Posterior vena cava (tissue), 2 donors: Measurements from ENCODE around the gene ZDHHC9. TPM values are rescaled to one million over a fixed set of nuclear protein-coding genes. Genes with fewer than 3 reads are reported as not detected.

Source experiments
- DNase-seq: peaks from one replicate; pipeline ENCODE4 v3.0.0-alpha.2; 2020; ENCODE audit warnings: low spot score
- intact Hi-C, 2 donors: fragments of 100-400 bp; cut with DNase I; formaldehyde crosslinking; loops; one replicate each; pipeline versions ENCODE4 v1.14.1 to v1.14.2; 2022 to 2023
- total RNA-seq, 2 donors: library from RNA; stranded (reverse); fragmentation: NEBNext Ultra II Directional; extraction: Animal tissue kit (Norgen Biotek cat#: 25700); gene quantifications; one replicate each; pipeline ENCODE4 v1.2.1, GENCODE V29; 2021
- donor health status: DM: yes; HTN: yes; CAD: no.
- donor health status: DM: yes; HTN: yes; CAD: no.

ZDHHC9 gene
- total RNA-seq, 2 donors from 2014 or later = 23.0 to 23.7 TPM

GRCh38 chrX:129791961-129792570, 51.6 kb downstream of the ZDHHC9 start:
- DNase-seq = peak; percentile 41

GRCh38 chrX:129791336-129791735, 52.4 kb downstream of the ZDHHC9 start:
- intact Hi-C loops = no loop called here
- DNase-seq = no peak

More at GRCh38 chrX:129791961-129792570, 51.6 kb downstream of the ZDHHC9 start:
- intact Hi-C loops = no loop called here

- intact Hi-C loops = no loop called here
- no peak for DNase-seq
Measured at GRCh38 chrX:129790808-129791207, 52.9 kb downstream of the ZDHHC9 start.

- DNase-seq = no peak
- intact Hi-C loops = no loop called here
Measured at GRCh38 chrX:129790146-129790545, 53.5 kb downstream of the ZDHHC9 start.

DNA sequence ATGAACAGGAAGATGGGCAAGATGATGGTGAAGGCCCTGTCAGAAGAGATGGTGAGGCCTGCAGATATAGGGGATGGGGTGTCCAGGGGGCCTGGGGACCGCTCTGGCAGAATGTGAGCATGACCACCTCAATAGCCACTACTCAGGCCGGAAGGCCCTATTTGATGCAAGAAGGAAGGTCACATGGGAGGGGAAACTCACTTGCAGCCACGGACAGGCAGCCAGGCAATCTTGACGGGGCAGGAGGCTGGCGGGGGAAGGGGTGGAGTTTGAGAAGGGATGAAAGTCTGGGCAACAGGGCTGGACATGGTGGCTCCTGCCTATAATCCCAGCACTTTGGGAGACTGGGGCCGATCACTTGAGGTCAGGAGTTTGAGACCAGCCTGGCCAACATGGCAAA, 55.2 kb downstream of the ZDHHC9 start:
- intact Hi-C loops = no loop called here
- no peak for DNase-seq

DNA sequence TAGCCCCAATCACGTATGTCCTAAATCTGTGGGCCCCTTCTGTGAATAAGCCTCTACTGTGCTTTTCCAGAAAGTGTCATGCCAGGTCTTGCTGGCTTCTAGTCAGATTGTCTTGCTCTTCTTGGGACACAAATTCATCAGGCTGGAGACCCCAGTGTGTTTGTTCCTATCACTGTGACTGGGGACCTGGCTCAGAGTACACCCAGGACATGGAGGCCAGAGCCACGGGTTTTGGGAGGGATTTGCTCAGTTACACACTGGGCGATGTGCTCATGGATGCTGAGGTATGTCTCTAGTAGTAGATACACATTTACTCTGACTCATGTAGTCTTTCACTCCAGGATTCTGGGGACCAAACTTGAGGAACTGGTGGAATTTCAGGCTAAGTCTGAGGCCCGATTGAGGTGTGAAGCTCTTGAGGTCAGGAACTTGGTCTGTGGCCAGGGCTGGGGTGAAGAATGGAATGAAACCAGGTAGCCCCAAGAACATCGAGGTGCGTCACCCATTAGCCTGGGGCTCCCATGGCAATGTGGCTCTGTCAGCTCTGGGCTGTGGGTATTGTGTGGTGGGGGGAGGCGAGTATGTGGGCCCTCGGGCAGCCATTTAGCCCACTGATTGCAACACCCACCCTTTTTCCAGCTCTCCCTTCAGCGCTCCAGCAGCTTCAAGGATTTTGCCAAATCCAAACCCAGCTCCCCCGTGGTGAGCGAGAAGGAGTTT, 56.2 kb downstream of the ZDHHC9 start:
- DNase-seq = peak; percentile 50

GRCh38 chrX:129786210-129786651, 57.5 kb downstream of the ZDHHC9 start:
- DNase-seq = peak; percentile 31
- intact Hi-C loops = no loop called here

More for the DNA sequence above, 56.2 kb downstream of the ZDHHC9 start:
- intact Hi-C loops = loop anchor here in 1 of 2 donors (1.0 kb wide), 1 partner anchor 41 kb away; no protein-coding TSS in a partner anchor

DNA sequence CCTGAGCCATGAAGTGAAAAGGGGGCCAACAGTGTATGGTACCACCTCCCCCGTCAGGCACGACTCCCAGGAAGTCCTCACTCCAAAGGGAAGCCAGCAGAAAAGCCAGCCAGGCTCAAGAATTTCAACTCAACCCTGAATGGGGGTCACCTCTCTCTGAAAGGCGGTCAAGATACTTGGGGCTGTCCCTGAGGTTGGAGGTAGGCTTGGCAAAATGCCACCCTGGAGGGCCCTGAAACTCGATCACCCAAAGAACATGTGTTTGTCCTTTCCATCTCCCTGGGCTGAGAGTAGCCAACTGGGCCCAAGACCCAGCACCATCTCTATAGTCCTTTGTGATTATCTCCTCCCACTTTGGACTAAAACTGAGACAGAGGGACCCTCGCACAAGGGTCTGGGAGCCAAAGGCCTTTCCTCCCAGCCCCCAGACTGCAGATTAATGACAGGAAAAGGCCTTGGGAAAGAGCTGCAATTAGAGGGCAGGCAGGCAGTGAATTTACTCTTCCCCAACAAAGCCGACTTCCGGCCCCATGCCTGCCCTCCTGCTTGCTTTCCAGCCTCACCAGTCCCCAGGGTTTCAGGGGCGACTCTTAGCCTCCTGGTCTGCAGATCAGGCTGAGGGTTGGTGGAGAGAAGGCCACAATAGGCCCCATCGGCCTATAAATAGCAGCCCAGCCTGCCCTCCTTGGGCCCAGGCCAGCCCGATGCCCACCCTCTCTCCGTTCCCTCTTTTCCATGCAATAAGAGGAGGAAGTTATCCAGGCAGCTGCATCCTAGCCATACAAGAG, 58.3 kb downstream of the ZDHHC9 start:
- intact Hi-C loops = no loop called here
- DNase-seq = peak; percentile 46

GRCh38 chrX:129784371-129784770, 59.3 kb downstream of the ZDHHC9 start:
- intact Hi-C loops = no loop called here
- DNase-seq = no peak

DNA sequence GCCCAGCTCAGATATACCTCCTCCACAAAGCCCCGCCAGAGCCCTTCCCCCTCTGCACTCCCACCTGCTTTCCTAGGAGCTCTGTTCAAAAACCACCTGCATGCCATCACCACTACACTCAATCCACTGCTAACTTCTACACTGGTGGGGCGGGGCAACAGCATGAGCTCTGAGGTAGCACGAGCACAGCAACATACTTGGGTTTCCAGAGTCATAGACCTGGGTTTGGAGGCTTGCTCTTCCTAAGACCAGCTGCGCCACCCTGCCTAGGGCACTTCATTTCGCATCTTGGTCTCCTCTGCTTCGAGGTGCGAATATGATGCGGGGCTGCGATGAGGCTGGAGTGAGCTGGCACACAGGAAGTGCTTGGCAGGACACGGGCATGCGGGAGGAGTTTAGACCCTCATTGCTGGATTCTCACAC, 60.4 kb downstream of the ZDHHC9 start:
- peak; percentile 66 for DNase-seq
- intact Hi-C loops = no loop called here

DNA sequence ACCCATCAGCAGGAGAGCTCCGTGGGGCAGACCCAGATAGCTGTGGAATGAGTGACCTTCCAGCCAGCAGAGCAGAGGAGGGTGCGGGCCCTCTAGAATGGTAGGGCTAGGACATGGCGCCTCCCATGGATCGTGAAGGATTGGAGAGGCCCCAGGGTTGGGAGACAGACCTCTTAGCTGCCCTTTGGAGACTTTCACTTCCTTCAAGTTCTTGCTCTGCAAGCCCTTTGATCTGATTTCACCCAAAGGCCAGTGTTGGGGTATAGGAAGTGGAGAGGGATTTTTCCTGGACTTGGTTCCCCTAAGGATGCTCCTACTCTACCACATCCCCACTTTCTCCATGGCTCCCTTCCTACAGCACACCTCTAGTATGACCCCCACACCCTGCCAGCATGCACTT, 61.0 kb downstream of the ZDHHC9 start:
- no peak for DNase-seq
- intact Hi-C loops = no loop called here

GRCh38 chrX:129781680-129782495, 61.8 kb downstream of the ZDHHC9 start:
- intact Hi-C loops = no loop called here
- DNase-seq = no peak

- intact Hi-C loops = no loop called here
- DNase-seq = peak; percentile 83
Measured at GRCh38 chrX:129781134-129781672, 62.5 kb downstream of the ZDHHC9 start.

- DNase-seq = no peak
- intact Hi-C loops = no loop called here
Measured at GRCh38 chrX:129780441-129781105, 63.1 kb downstream of the ZDHHC9 start.

DNA sequence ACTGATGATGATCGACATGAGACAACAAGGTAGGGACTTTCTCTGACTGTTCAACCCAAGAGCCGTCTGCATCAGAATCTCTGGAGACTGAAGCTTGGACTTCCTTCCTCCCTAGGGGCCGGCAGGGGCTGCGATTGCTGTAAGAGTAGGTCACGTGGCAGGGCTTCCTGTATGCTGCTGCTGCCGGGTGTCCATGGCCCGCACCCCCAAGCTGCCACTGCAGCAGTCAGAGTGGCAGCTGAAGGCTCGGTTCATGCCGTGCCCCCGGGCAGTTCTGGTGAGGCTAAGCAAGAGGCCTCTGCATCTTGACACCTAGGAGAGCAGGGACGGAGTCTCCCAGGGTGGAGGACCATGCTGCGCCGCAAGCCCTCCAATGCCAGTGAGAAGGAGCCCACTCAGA, 63.9 kb downstream of the ZDHHC9 start, which contains the start of gene SASH3:
TSS of gene SASH3 (plus strand) at position 203 of the 400 bp plus-strand sequence. CDS start at position 352, 149 bp downstream.
- intact Hi-C loops = no loop called here
- DNase-seq = peak; percentile 88

DNA sequence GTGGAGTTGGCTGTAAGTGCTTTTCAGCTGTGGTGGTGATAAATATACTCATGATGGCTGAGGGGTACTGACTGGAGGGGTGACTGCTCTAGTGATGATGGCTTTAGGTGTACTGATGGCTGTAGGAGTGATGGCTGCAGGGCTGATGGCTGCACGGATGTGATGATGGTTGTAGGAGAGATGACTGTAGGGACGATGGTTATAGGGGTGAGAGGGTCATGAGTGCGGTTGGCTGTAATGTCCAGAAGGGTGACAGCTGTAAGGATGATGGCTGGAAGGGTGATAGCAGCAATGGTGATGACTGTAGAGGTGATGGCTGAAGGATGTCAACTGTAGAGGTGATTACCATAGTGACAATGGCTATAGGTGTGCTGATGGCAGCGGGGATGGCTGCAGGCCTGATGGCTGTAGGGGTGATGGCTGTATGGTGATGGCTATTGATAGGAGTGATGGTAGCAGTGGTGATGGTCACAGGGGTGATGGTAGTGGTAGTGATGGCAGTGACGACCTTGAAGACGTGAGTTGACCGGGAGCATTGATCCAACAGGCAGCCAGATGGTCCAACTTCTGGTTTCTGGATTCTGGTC, 64.5 kb downstream of the ZDHHC9 start:
- intact Hi-C loops = no loop called here
- DNase-seq = no peak

DNA sequence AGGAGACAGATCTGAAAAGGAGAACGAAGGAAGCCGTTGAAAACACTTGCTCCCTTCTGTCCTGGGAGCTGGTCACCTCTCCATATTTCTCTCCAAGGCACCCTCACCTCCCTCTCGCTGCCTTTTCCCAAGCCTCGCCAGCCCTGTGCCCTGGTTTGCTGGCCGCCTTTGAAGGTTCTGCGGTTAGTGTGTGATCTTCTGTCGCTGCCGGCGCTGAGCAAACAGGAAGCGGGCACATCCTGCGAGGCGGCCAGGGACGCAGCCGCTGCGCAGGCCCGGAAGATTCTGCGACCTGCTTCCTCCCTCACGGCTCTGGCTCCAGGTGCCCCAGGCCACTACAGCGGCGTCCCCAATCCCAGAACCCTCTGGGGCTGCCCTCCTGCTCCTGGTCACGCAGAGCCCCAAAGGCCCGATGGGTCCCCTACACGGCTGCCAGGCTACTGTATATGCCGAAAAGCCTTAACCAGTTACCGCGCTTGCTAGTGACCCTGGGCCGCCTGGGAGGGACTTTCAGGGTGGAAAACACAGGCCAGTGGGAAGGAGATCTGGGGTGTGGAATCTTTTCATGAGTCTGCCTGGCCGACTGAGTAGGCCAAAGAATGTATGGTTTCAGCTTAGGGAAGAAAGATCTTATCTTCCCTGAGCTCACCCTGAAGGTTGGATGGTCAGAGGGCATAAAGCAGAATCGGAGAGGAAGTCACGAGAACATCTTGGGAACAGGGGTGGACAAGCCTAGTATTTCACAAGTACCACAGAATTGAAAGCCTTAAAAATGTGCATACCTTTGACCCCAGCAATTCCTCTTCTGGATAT, 66.3 kb downstream of the ZDHHC9 start:
- DNase-seq = peak; percentile 86
- intact Hi-C loops = loop anchor here in 1 of 2 donors (1.0 kb wide), 1 partner anchor 22 kb away; no protein-coding TSS in a partner anchor
